ENCODE results near the gene MVD.
A peak's percentile ranks its signal among the peaks of the same experiment; 100 is the strongest.

The MVD gene

GRCh38 chr16:88634141-88634993 is 28.5 kb downstream of the MVD start:
- intact Hi-C loops (cut with DNase I), result no loop called here
- DNase-seq, result peak in 1 of 42 donors; percentile 26

- intact Hi-C loops (cut with DNase I), result no loop called here
- DNase-seq, result peak in 12 of 42 donors; percentile 7 to 61 (median 27)
Observed at GRCh38 chr16:88633684-88634140, 29.2 kb downstream of the MVD start.

DNA sequence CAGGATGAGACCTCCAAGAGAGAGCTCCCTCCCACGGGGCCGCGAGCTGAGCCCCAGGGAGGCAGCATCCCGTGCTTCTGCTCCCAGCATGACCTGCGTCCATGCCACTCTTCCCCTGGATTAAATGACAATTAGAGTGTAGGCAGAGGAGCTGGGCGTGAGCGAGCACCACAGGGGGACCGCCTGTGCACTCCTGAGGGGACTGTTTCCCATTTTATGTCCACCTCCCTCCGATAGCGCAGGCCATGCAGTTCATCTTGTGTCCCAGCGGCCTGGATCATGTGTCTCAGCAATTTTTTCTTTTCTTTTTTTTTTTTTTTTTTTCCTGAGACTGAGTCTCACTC is 30.3 kb downstream of the MVD start:
- no peak for DNase-seq
- intact Hi-C loops (cut with DNase I), result no loop called here

DNA sequence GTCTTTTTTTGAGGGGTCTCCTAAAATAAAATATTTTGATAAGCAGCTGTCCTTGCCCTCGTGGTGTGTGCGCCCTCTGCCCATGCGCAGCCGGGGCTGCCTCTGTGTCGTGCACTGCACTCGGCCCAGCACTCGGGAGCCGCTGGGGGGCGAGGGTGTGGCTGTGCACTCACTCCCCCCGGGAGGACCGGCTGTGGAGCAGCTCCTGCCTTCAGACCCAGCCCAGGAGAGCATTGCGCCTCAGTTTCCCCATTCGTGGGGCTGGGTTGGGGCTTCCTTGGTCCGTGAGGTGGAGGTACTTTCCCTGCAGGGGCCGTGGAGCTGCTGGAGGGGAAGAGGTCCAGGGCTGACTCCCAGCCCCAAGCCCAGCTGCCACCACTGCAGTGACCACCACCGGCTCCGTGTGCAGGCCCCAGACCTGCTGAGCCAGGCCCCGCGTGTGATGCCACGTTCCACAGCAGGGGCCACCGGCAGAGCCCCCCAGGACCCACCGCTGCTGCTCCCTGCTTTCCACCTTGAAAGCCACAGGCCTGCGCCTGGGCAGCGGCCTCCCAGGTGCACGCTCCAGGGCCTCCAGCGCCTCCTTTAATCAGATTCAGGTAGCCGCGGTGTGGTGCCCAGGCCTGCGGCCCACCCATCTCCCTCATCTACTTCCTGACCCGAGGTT is 30.8 kb downstream of the MVD start:
- intact Hi-C loops (cut with DNase I), result no loop called here
- no peak for DNase-seq

- no peak for DNase-seq
- intact Hi-C loops (cut with DNase I), result no loop called here
Observed at GRCh38 chr16:88631384-88631783, 31.5 kb downstream of the MVD start.

DNA sequence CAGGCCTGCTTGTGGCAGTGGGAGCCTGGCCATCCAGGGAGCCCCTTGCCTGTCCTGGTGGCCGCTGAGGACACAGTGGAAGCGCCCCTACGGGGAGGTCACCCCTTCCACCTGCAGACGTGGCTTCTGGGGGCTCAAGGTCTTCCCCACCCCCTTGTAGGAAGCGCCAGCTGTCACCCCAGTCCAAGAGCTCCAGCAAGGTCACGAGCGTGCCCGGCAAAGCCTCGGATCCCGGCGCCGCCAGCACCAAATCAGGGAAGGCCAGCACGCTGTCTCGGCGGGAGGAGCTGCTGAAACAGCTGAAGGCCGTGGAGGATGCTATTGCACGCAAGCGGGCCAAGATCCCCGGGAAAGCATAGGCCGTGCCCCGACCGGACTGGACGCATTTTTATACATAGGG is 31.9 kb downstream of the MVD start:
- intact Hi-C loops (cut with DNase I), result no loop called here
- DNase-seq, result no peak

- DNase-seq, result no peak
- intact Hi-C loops (cut with DNase I), result no loop called here
Observed at GRCh38 chr16:88630433-88630832, 32.5 kb downstream of the MVD start.

DNA sequence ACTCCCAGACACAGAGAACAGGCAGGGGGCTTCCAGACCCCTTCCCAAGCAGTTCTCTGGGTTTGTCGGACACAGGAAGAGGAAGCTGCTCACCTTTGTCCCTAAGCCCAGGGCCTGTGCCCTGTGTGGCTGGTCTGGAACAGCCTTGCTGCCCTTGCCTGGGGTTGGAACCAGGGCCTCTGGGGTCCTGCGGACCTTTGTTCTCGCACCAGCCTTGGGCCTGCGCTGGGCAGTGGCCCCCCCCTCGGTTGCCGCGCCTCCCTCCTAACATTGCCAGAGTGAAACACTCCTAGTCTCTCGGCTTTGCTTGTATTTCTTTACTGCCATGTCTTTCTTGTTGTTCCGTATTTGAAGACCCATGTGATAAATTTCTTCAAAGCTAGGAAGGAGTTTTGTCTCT is 33.1 kb downstream of the MVD start:
- no peak for DNase-seq
- intact Hi-C loops (cut with DNase I), result no loop called here

DNA sequence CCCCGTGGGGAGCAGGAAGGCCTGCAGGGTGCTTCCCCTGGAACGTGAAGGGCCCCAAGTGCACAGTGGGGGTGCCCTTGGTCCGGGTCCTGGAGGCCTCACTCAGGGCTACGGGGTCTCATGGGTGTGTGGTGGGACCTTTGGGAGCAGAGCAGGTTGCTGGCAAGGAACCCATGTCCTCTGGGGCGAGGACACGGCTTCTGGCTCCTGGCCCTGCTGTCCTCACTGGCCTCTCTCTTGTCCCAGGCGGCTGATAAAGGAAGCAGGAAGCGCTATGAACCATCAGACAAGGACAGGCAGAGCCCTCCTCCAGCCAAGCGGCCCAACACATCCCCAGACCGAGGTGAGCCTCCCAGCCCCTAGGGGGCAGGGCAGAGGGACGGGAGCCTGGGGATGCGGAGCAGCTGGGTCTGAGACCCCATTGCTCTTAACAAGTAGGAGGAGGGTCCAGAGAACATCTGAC is 34.3 kb downstream of the MVD start:
- intact Hi-C loops (cut with DNase I), result no loop called here
- no peak for DNase-seq

GRCh38 chr16:88627531-88628411 is 35.1 kb downstream of the MVD start:
- intact Hi-C loops (cut with DNase I), result no loop called here
- no peak for DNase-seq

DNA sequence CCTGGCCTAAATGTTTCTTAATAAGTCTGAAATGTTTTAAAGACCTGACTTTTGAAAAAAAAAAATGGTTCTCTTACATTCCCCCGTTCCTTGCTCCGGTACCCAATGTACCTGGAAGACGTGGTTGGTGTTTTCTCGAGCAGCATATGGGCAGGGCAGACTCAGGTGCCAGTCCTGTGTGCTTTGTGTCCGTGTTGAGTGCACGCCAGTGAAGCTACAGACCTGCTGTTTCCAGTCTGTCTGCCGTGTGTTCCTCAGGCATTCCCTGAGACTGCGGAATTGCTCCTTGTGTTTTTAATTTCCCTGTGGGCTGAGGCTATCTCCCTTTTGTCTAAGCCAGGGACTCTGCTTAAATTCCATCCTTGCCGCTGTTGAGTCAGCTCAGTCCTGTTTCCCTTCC is 36.2 kb downstream of the MVD start:
- no peak for DNase-seq
- intact Hi-C loops (cut with DNase I), result no loop called here

GRCh38 chr16:88624977-88625576 is 37.8 kb downstream of the MVD start:
- intact Hi-C loops (cut with DNase I), result no loop called here
- no peak for DNase-seq

DNA sequence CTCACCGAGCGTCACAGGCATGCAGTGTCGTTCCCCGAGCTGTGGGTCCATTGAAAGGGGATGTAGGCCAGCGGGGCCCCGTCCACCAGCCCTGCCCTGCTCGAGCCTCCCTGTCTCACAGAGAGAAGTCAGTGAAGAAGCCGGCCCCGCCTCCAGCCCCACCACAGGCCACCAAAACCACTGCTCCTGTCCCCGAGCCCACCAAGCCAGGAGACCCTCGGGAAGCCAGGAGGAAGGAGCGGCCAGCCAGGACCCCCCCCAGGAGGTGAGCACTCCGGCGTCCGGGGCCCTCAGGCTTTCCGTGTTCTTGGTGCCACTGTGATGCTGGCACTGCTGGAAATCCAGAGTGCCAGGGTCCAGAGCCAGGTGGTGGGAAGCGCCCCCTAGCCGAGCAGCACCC is 38.4 kb downstream of the MVD start:
- intact Hi-C loops (cut with DNase I), result no loop called here
- DNase-seq, result no peak

DNA sequence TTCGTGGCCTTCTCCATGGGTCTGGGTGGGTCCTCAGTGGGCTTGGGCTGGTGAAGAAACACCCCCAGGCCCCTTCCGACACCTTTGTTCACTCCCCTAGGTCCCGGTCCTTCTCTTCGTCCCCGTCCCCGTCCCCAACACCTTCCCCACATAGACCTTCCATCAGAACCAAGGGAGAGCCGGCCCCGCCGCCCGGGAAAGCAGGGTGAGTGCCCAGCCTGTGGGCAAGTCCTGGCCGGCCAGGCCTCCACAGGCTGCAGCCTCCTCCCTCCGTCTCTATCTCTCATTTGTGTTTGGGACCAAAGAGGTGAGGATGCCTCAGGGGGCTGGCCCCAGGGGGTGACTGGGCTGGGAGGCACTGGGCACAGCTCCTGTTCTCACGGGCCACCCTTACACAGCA is 39.0 kb downstream of the MVD start:
- intact Hi-C loops (cut with DNase I), result no loop called here
- DNase-seq, result no peak

DNA sequence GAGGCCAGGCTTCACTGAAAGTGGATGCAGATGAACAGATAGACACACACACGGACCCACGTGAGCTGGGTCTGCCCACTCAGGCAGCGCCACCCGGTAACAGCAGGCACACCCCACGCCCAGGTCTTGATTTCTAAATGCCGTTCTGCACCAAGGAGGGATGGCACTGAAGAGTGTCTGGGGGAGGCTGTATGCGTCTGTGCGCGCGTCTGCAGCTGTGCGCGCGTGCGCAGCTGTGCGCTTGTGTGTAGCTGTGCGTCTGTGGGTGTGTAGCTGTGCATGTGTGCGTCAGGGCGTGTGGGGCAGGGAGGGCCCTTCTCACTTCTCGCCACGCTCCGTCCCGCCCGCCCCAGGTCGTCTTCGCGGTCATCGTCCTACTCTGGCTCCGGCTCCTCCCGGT is 40.0 kb downstream of the MVD start:
- intact Hi-C loops (cut with DNase I), result no loop called here
- peak; percentile 62 to 95 (median 84) for DNase-seq

GRCh38 chr16:88622125-88622524 is 40.8 kb downstream of the MVD start:
- no peak for DNase-seq
- intact Hi-C loops (cut with DNase I), result no loop called here

DNA sequence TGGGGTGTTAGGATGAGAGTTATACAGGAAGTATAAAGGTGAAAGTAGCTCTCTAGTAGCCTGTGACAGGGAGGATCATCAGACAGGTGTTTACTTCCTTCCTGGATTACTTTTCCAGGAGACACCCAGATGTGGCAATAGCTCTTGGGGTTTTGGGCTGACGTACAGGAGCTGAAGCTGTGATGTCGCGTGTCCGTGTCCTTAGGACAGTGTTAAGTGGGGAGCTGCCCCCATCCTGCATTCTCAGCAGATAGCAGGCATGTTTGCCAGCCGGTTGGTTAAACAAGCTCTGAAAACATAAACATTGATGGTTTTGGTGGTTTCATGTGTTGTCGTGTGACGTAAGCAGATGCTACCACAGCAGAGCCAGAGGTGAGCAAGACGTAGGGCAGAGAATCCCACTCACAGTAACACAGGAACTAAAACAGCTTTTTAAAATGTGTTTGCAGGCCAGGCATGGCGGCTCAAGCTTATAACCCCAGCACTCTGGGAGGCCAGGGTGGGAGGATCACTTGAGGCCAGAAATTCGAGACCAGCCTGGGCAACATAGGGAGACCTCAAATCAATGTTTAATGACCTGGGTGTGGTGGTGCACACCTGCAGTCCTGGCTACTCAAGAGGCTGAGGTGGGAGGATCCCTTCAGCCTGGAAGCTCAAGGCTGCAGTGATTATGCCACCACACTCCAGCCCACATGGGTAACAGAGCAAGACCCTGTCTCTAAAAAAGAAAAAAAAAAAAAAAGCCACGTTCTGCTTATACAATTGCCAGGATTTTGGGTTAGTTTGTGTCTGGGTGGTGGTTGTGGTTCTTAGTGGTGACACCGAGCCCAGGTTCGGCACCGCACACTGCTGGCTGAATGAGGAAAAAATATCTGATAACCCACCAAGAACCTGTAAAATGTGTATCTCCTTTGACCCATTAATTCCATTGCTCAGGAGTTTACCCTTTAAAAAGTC is 42.8 kb downstream of the MVD start:
- no peak for DNase-seq
- intact Hi-C loops (cut with DNase I), result no loop called here

DNA sequence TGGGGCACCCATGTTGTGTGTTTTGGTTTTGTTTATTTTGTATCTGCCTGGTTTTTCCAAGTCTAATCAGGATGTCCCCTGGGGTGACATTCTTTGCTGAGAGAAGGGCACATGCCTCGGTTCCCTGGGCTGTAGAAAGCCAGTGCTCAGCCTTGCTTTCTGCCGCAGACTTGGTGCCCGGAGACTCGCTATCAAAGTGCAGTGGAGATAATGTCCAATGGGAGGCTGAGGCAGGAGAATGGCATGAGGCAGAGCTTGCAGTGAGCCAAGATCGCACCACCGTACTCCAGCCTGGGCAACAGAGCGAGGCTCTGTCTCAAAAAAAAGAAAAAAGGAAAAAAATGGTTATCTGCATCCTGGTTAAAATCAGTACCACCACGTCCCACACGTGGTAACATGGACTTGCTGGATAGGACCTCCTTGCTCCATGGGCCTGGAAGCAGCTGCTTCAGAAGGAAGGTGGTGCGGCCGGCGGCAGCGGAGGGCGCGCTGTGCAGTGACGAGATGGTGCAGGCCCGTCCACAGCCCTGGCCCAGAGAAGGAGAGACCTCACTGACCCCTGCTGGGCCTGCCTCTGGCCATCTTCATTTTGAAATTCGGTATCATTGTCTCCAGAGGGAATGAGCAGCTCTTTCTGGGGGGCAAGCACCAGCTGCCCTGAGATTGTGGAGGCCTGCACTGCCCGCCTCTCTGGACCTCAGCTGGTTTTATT is 43.8 kb downstream of the MVD start:
- no peak for DNase-seq
- intact Hi-C loops (cut with DNase I), result no loop called here
